IMR-90 (cell line): ENCODE measurements around the gene FAM186B. TPM values are rescaled to one million over a fixed set of nuclear protein-coding genes. Genes with fewer than 3 reads are reported as not detected.

Experiments used
- ATAC-seq: fragments of 200-7000 bp; cut with Tn5 transposase; 2 replicates; pipeline ENCODE4 v1.9.1; 2020; ENCODE audit warnings: low read depth, mild to moderate bottlenecking, moderate library complexity
- BruUV-seq: library from RNA; stranded (reverse); fragments of 400-500 nt; replicated peaks from 2 replicates; lab custom pipeline; 2021; lab: Mats Ljungman, UMichigan
- CTCF ChIA-PET: fragments of 300-600 bp; formaldehyde crosslinking; extraction: SDS; loops from one replicate; lab custom pipeline; 2021; ENCODE audit warnings: antibody characterized with exemption; lab: Yijun Ruan, JAX
- POLR2A ChIA-PET: fragments of 300-600 bp; sonication (Branson Sonifier 250); formaldehyde crosslinking; loops from one replicate; lab custom pipeline; 2022; ENCODE audit warnings: antibody characterized with exemption; ENCODE audit not compliant: unreplicated experiment; lab: Charles Lee
- DNase-seq: peaks from one replicate; pipeline ENCODE4 v3.0.0; 2013
- H2AFZ ChIP-seq: replicated peaks from 2 replicates; pipeline ENCODE3; 2013; ENCODE audit warnings: low read length, mild to moderate bottlenecking; ENCODE audit not compliant: poor library complexity
- H2AK5ac ChIP-seq: 2 replicates; pipeline ENCODE4 v1.6.1; 2013; ENCODE audit warnings: low read depth, low read length, inconsistent platforms
- H2AK9ac ChIP-seq: replicated peaks from 2 replicates; pipeline ENCODE3; 2013; ENCODE audit warnings: mild to moderate bottlenecking, low read depth, low read length, moderate library complexity; ENCODE audit not compliant: poor library complexity
- H2BK120ac ChIP-seq: 2 replicates; pipeline ENCODE4 v1.6.1; 2013; ENCODE audit warnings: low read depth, low read length, inconsistent platforms
- H2BK15ac ChIP-seq: 3 replicates; pipeline ENCODE4 v1.6.1; 2013; ENCODE audit warnings: low read depth, low read length, inconsistent platforms
- H2BK20ac ChIP-seq: 2 replicates; pipeline ENCODE4 v1.6.1; 2013; ENCODE audit warnings: low read depth, mild to moderate bottlenecking, inconsistent platforms, low read length, moderate library complexity
- H2BK5ac ChIP-seq: 2 replicates; pipeline ENCODE4 v1.6.1; 2013; ENCODE audit warnings: mild to moderate bottlenecking, low read depth, low read length, inconsistent platforms; ENCODE audit not compliant: poor library complexity, severe bottlenecking
- H3K14ac ChIP-seq: replicated peaks from 2 replicates; pipeline ENCODE4 v1.6.1; 2013; ENCODE audit warnings: low read depth, low read length, inconsistent platforms
- H3K18ac ChIP-seq: 2 replicates; pipeline ENCODE4 v1.6.1; 2013; ENCODE audit warnings: low read depth, low read length, control low read depth
- H3K23ac ChIP-seq: 2 replicates; pipeline ENCODE4 v1.6.1; 2013; ENCODE audit warnings: low read depth, low read length, inconsistent platforms
- H3K27ac ChIP-seq: 2 replicates; pipeline ENCODE4 v1.5.1; 2013; ENCODE audit warnings: mild to moderate bottlenecking, control low read depth, low read length; ENCODE audit not compliant: insufficient read depth
- H3K27me3 ChIP-seq: 2 replicates; pipeline ENCODE4 v1.6.1; 2013; ENCODE audit warnings: low read length; ENCODE audit not compliant: control insufficient read depth, insufficient read depth
- H3K36me3 ChIP-seq: 2 replicates; pipeline ENCODE4 v1.6.1; 2013; ENCODE audit warnings: low read length, mixed read lengths; ENCODE audit not compliant: control insufficient read depth, insufficient read depth
- H3K4ac ChIP-seq: 2 replicates; pipeline ENCODE4 v1.6.1; 2013; ENCODE audit warnings: low read depth, low read length, inconsistent platforms
- H3K4me1 ChIP-seq: 2 replicates; pipeline ENCODE4 v1.6.1; 2013; ENCODE audit warnings: low read length, mixed read lengths; ENCODE audit not compliant: control insufficient read depth, insufficient read depth
- H3K4me2 ChIP-seq: 2 replicates; pipeline ENCODE4 v1.6.1; 2013; ENCODE audit warnings: low read depth, mild to moderate bottlenecking, control low read depth, low read length, moderate library complexity
- H3K4me3 ChIP-seq: 2 replicates; pipeline ENCODE4 v1.5.1; 2013; ENCODE audit warnings: low read depth, mild to moderate bottlenecking, control low read depth, low read length, moderate library complexity; ENCODE audit not compliant: insufficient read depth
- H3K56ac ChIP-seq: 2 replicates; pipeline ENCODE4 v1.6.1; 2013; ENCODE audit warnings: low read length, inconsistent platforms; ENCODE audit not compliant: insufficient read depth; ENCODE audit errors: extremely low read depth
- H3K79me1 ChIP-seq, 2 experiments: 2 replicates each; pipeline ENCODE4 v1.6.1; 2013; ENCODE audit warnings: low read length in 2 of 2, inconsistent platforms in 1 of 2, low read depth in 1 of 2
- H3K9ac ChIP-seq: 2 replicates; pipeline ENCODE4 v1.6.1; 2013; ENCODE audit warnings: low read depth, low read length, control low read depth
- H3K9me1 ChIP-seq: 2 replicates; pipeline ENCODE4 v1.6.1; 2013; ENCODE audit warnings: low read length, inconsistent platforms; ENCODE audit not compliant: insufficient read depth
- H3K9me3 ChIP-seq: 2 replicates; pipeline ENCODE4 v1.6.1; 2013; ENCODE audit warnings: low read length; ENCODE audit not compliant: control insufficient read depth, insufficient read depth
- H4K20me1 ChIP-seq: 2 replicates; pipeline ENCODE4 v1.6.1; 2013; ENCODE audit warnings: low read length, inconsistent platforms; ENCODE audit not compliant: insufficient read depth
- H4K5ac ChIP-seq: 2 replicates; pipeline ENCODE4 v1.6.1; 2013; ENCODE audit warnings: mild to moderate bottlenecking, low read depth, low read length, control low read depth
- H4K8ac ChIP-seq, 2 experiments: 2 replicates each; pipeline ENCODE4 v1.6.1; 2013; ENCODE audit warnings: low read depth in 2 of 2, low read length in 2 of 2, control low read depth in 1 of 2, inconsistent platforms in 1 of 2
- H4K91ac ChIP-seq: 2 replicates; pipeline ENCODE4 v1.6.1; 2013; ENCODE audit warnings: low read depth, low read length, inconsistent platforms; ENCODE audit not compliant: insufficient read depth
- BHLHE40 ChIP-seq: fragments of 150-350 bp; IDR thresholded peaks from 2 replicates; pipeline ENCODE4 v1.6.1; 2016; ENCODE audit warnings: mild to moderate bottlenecking, low read depth, low read length
- CEBPB ChIP-seq: IDR thresholded peaks from 2 replicates; pipeline ENCODE4 v1.6.1; 2012; ENCODE audit warnings: low read depth, low read length, improper control_type of control experiment
- CHD1 ChIP-seq: IDR thresholded peaks from 2 replicates; pipeline ENCODE4 v1.6.1; 2012; ENCODE audit warnings: low read depth, low read length, improper control_type of control experiment
- CTCF ChIP-seq: conservative IDR thresholded peaks from 2 replicates; pipeline ENCODE4 v1.5.1; 2012; ENCODE audit warnings: mild to moderate bottlenecking, low read depth, low read length, improper control_type of control experiment
- ELK1 ChIP-seq: fragments of 150-350 bp; IDR thresholded peaks from 2 replicates; pipeline ENCODE4 v1.6.1; 2016; ENCODE audit warnings: low read depth, mild to moderate bottlenecking, low read length, moderate library complexity, borderline replicate concordance
- FOS ChIP-seq: fragments of 150-350 bp; IDR thresholded peaks from 2 replicates; pipeline ENCODE4 v1.6.1; 2016; ENCODE audit warnings: low read depth, low read length
- MAFK ChIP-seq: IDR thresholded peaks from 2 replicates; pipeline ENCODE4 v1.6.1; 2012; ENCODE audit warnings: low read depth, low read length, improper control_type of control experiment
- MAZ ChIP-seq: IDR thresholded peaks from 2 replicates; pipeline ENCODE4 v1.6.1; 2012; ENCODE audit warnings: low read depth, mild to moderate bottlenecking, low read length, improper control_type of control experiment, moderate library complexity, borderline replicate concordance
- MXI1 ChIP-seq: IDR thresholded peaks from 2 replicates; pipeline ENCODE4 v1.6.1; 2012; ENCODE audit warnings: low read depth, mild to moderate bottlenecking, low read length, moderate library complexity, borderline replicate concordance
- NFE2L2 ChIP-seq: fragments of 150-350 bp; IDR thresholded peaks from 2 replicates; pipeline ENCODE4 v1.6.1; 2016; ENCODE audit warnings: low read depth, mild to moderate bottlenecking, low read length
- POLR2A ChIP-seq: IDR thresholded peaks from 2 replicates; pipeline ENCODE4 v1.6.1; 2012; ENCODE audit warnings: mild to moderate bottlenecking, low read depth, low read length
- RAD21 ChIP-seq: IDR thresholded peaks from 2 replicates; pipeline ENCODE4 v1.6.1; 2012; ENCODE audit warnings: low read length, improper control_type of control experiment
- RCOR1 ChIP-seq: IDR thresholded peaks from 2 replicates; pipeline ENCODE4 v1.6.1; 2012; ENCODE audit warnings: mild to moderate bottlenecking, low read length, improper control_type of control experiment; ENCODE audit not compliant: insufficient replicate concordance
- RFX5 ChIP-seq: IDR thresholded peaks from 2 replicates; pipeline ENCODE4 v1.8.0; 2012; ENCODE audit warnings: low read depth, mild to moderate bottlenecking, low read length, moderate library complexity
- SMC3 ChIP-seq: fragments of 150-350 bp; IDR thresholded peaks from 2 replicates; pipeline ENCODE4 v1.6.1; 2016; ENCODE audit warnings: low read depth, mild to moderate bottlenecking, antibody characterized with exemption, low read length, moderate library complexity
- WGBS, 2 experiments: methylation state at CpG; one replicate each; pipeline versions ENCODE4 v1.1.5 to v1.1.7; 2013; ENCODE audit warnings: missing lambda C conversion rate in 2 of 2; ENCODE audit not compliant: insufficient read length in 1 of 2; ENCODE audit errors: extremely low coverage in 2 of 2; 5-methylcytosine and 5-hydroxymethylcytosine counted together
- dilution Hi-C: fragments of 300-500 bp; cut with HindIII; formaldehyde crosslinking; loops from one replicate; pipeline ENCODE4 v1.14.3; 2018; ENCODE audit warnings: low sequenced_read_pairs; ENCODE audit not compliant: unreplicated experiment
- in situ Hi-C: fragments of 300-500 bp; cut with MboI; formaldehyde crosslinking; loops from 3 replicates; pipeline ENCODE4 v1.14.3; 2019; ENCODE audit warnings: low sequenced_read_pairs, inconsistent platforms, mixed read lengths
- intact Hi-C: fragments of 100-400 bp; cut with micrococcal nuclease; formaldehyde crosslinking; loops from 2 replicates; pipeline ENCODE4 v1.10.0; 2022
- polyA plus RNA-seq, 3 experiments: library from polyadenylated mRNA; depleted of rRNA; stranded (reverse); fragments of >200 nt; gene quantifications; 2 replicates each; pipeline ENCODE4 v1.2.3, GENCODE V29; 2012; ENCODE audit warnings: low replicate concordance in 1 of 3
- total RNA-seq: library from RNA; depleted of rRNA; stranded (reverse); fragments of >200 nt; gene quantifications from 2 replicates; pipeline ENCODE4 v1.2.3, GENCODE V29; 2012
- TF ChIP-seq, protein P1 (sequence below): fragments of 150-350 bp; IDR thresholded peaks from 2 replicates; pipeline ENCODE4 v1.6.1; 2017; ENCODE audit warnings: mild to moderate bottlenecking, antibody characterized with exemption, low read length, low read depth

Gene FAM186B
- total and polyA plus RNA-seq, 2 of the 4 experiments (the other 2 are of a cell fraction) = 0.10 to 0.18 TPM

- BruUV-seq = no TSS peak
- H2AK9ac ChIP-seq = no peak overlapping the region
Measured at GRCh38 chr12:49584591-49584990, 20.8 kb downstream of the FAM186B start.

More at GRCh38 chr12:49584591-49584990, 20.8 kb downstream of the FAM186B start:
- intact Hi-C loops = loop anchor here (5.0 kb wide), 1 partner anchor 72 kb away; no protein-coding TSS in a partner anchor
- Histone ChIP-seq H3K27ac (no peak overlapping the region), H3K27me3 (no peaks in the 10 kb centered on the region), H3K4me1 (peaks cover 2% of the 10 kb centered on the region; the same call in 1 of the 2 replicates), H2BK120ac (no peak overlapping the region), H3K79me1 (peaks cover 0 to 21% of the 10 kb centered on the region in 2 experiments; a peak in 3 of 4 replicates), H4K8ac (no peak overlapping the region), H3K4me2 (no peak overlapping the region), H2BK20ac (no peak overlapping the region), H2AK5ac (no peak overlapping the region), H3K23ac (no peak overlapping the region; the same call in 1 of the 2 replicates), H3K36me3 (peaks cover 4% of the 10 kb centered on the region; the same call in 1 of the 2 replicates), H3K4ac (no peak overlapping the region), H4K5ac (no peak overlapping the region), H3K18ac (no peak overlapping the region), H2AFZ (no peak overlapping the region), H3K9me3 (no peaks in the 10 kb centered on the region), H2BK5ac (no peak overlapping the region), H3K14ac (no peak overlapping the region), H4K20me1 (peaks cover 9% of the 10 kb centered on the region), H3K4me3 (no peak overlapping the region), H4K91ac (no peak overlapping the region), H3K9ac (no peak overlapping the region), H3K9me1 (peaks cover 8% of the 10 kb centered on the region; the same call in 1 of the 2 replicates), H2BK15ac (no peak overlapping the region), H3K56ac (no peak overlapping the region)
- ATAC-seq = no peak
- WGBS, 2 experiments = 82% methylated on average over 2 of the region's 7 CpGs; no CpG with 5 or more reads in 1 of the 2 experiments
- TF ChIP-seq POLR2A (no peak), SMC3 (no peak), CHD1 (no peak), ELK1 (no peak), BHLHE40 (no peak), CEBPB (no peak), RFX5 (no peak), MAZ (no peak), MXI1 (no peak), CTCF (no peak), NFE2L2 (no peak), RCOR1 (no peak), RAD21 (no peak), MAFK (no peak), FOS (no peak)
- TF ChIP-seq, protein P1, sequence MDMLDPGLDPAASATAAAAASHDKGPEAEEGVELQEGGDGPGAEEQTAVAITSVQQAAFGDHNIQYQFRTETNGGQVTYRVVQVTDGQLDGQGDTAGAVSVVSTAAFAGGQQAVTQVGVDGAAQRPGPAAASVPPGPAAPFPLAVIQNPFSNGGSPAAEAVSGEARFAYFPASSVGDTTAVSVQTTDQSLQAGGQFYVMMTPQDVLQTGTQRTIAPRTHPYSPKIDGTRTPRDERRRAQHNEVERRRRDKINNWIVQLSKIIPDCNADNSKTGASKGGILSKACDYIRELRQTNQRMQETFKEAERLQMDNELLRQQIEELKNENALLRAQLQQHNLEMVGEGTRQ = no peak
- no peak for DNase-seq
- dilution Hi-C loops = no loop called here
- CTCF ChIA-PET = interaction anchor here (1.0 to 3.2 kb wide), 2 partner anchors 10 to 253 kb away, joined by 3 to 8 read pairs; no protein-coding TSS in a partner anchor
- in situ Hi-C loops = no loop called here
- POLR2A ChIA-PET = no interaction called here
